ENCODE measurements around the gene STAC3.

GRCh38 chr12:57242329-57242690 lies 8.7 kb downstream of the STAC3 start:
- TF ChIP-seq POLR2A (IDR thresholded peaks at IDR 0.05) (no peak), CTCF (IDR thresholded peaks at IDR 0.05) (no peak)

Measured in body of pancreas (tissue), 4 donors.